Uterus (tissue), 4 donors: ENCODE results near the gene GABARAPL2. TPM values are rescaled to one million over a fixed set of nuclear protein-coding genes. Genes with fewer than 3 reads are reported as not detected.

Experiments
- DNase-seq, 2 donors: peaks; one replicate each; pipeline ENCODE4 v3.0.0-alpha.2; 2019 to 2020
- H3K27ac ChIP-seq, 2 donors: fragments of 200-600 bp; sonication (generic); 1 replicate in 1 of 2; 2 replicates in 1 of 2; pipeline ENCODE4 v1.5.1; 2016 to 2018
- H3K27me3 ChIP-seq, 2 donors: fragments of 200-600 bp; sonication (generic); one replicate each; pipeline ENCODE4 v1.5.1; 2018 to 2019; ENCODE audit warnings: control low read depth in 1 of 2
- H3K36me3 ChIP-seq, 2 donors: fragments of 200-600 bp; sonication (generic); one replicate each; pipeline ENCODE4 v1.5.1; 2019; ENCODE audit warnings: control low read depth in 1 of 2
- H3K4me1 ChIP-seq, 2 donors: fragments of 200-600 bp; sonication (generic); one replicate each; pipeline ENCODE4 v1.5.1; 2018 to 2019; ENCODE audit warnings: control low read depth in 1 of 2
- H3K4me3 ChIP-seq, 2 donors: fragments of 200-600 bp; sonication (generic); 1 replicate in 1 of 2; 2 replicates in 1 of 2; pipeline ENCODE4 v1.5.1; 2018 to 2019; ENCODE audit warnings: mild to moderate bottlenecking in 1 of 2
- H3K9me3 ChIP-seq, 2 donors: fragments of 200-600 bp; sonication (generic); one replicate each; pipeline ENCODE4 v1.5.1; 2019; ENCODE audit warnings: control low read depth in 1 of 2
- CTCF ChIP-seq, 4 experiments: fragments of 200-600 bp in 2 of 4; fragments of 450-650 bp in 2 of 4; sonication (generic) in 2 of 4; IDR thresholded peaks; one replicate each; pipeline ENCODE4 v1.5.1; 2016 to 2019; ENCODE audit warnings: antibody characterized with exemption in 4 of 4, mild to moderate bottlenecking in 2 of 4, moderate library complexity in 1 of 4
- POLR2A ChIP-seq, 2 donors: fragments of 450-650 bp; IDR thresholded peaks; one replicate each; pipeline ENCODE4 v1.6.1; 2016; ENCODE audit warnings: antibody characterized with exemption in 2 of 2, mild to moderate bottlenecking in 1 of 2, moderate library complexity in 1 of 2
- intact Hi-C: fragments of 100-400 bp; cut with DNase I; formaldehyde crosslinking; loops from one replicate; pipeline ENCODE4 v1.15.1; 2023; ENCODE audit warnings: low total_unique reads
- total RNA-seq, 4 donors: library from RNA; depleted of rRNA in 3 of 4; stranded (reverse); fragments of >200 nt in 3 of 4; gene quantifications; one replicate each; pipeline versions ENCODE4 v1.1.0 to v1.2.4, GENCODE V29; 2014 to 2023
- donor health status: DM: yes; HTN: yes; CAD: no.

The GABARAPL2 gene
- total RNA-seq, 4 donors from 2014 or later: 19.0 to 95.9 (median 79.5) TPM

GRCh38 chr16:75618780-75619179 is 52.6 kb downstream of the GABARAPL2 start:
- Histone ChIP-seq H3K27me3 (no peaks in the 10 kb centered on the region), H3K4me3 (no peak overlapping the region), H3K4me1 (no peaks in the 10 kb centered on the region), H3K9me3 (no peaks in the 10 kb centered on the region), H3K36me3 (no peaks in the 10 kb centered on the region), H3K27ac (no peak overlapping the region)
- TF ChIP-seq CTCF (IDR thresholded peaks at IDR 0.05) (no peak), POLR2A (IDR thresholded peaks at IDR 0.05) (no peak)
- no peak for DNase-seq
- intact Hi-C loops: no loop called here

- Histone ChIP-seq H3K4me1 (no peaks in the 10 kb centered on the region), H3K9me3 (no peaks in the 10 kb centered on the region), H3K4me3 (no peak overlapping the region), H3K27me3 (no peaks in the 10 kb centered on the region), H3K27ac (no peak overlapping the region), H3K36me3 (no peaks in the 10 kb centered on the region)
- DNase-seq: no peak
- intact Hi-C loops: loop anchor here (10.0 kb wide), 1 partner anchor 56 kb away; the partner anchor contains the start of gene GABARAPL2
- no peak for TF ChIP-seq POLR2A (IDR thresholded peaks at IDR 0.05)
These were observed 54.4 kb downstream of the GABARAPL2 start for GRCh38 chr16:75620326-75621169.

GRCh38 chr16:75621170-75621477 is 54.9 kb downstream of the GABARAPL2 start:
- Histone ChIP-seq H3K9me3 (no peaks in the 10 kb centered on the region), H3K27me3 (no peaks in the 10 kb centered on the region), H3K4me3 (no peak overlapping the region), H3K4me1 (no peaks in the 10 kb centered on the region), H3K36me3 (no peaks in the 10 kb centered on the region), H3K27ac (no peak overlapping the region)
- DNase-seq: no peak
- TF ChIP-seq CTCF (IDR thresholded peaks at IDR 0.05) (peak in 2 of 4 experiments; percentile 7 to 18), POLR2A (IDR thresholded peaks at IDR 0.05) (no peak)
- intact Hi-C loops: loop anchor here (10.0 kb wide), 1 partner anchor 56 kb away; the partner anchor contains the start of gene GABARAPL2

- Histone ChIP-seq H3K27ac (peak within 1 kb of the TSS; percentile 82 to 94), H3K36me3 (no peaks in the 10 kb centered on the region), H3K27me3 (no peaks in the 10 kb centered on the region), H3K4me1 (no peaks in the 10 kb centered on the region), H3K9me3 (no peaks in the 10 kb centered on the region), H3K4me3 (peak within 1 kb of the TSS; percentile 54 to 59)
- TF ChIP-seq CTCF (IDR thresholded peaks at IDR 0.05): peak in 2 of 4 experiments; percentile 20 to 46
- peak; percentile 79 to 86 for TF ChIP-seq POLR2A (IDR thresholded peaks at IDR 0.05)
- peak; percentile 98 for DNase-seq
- intact Hi-C loops: loop anchor here (10.0 kb wide), 1 partner anchor 58 kb away; the partner anchor contains the start of gene GABARAPL2
These were observed 56.8 kb downstream of the GABARAPL2 start, which contains the start of gene ADAT1 for GRCh38 chr16:75622761-75623605. Gene ADAT1, minus strand, starts transcription at chr16:75623281. Its CDS starts 2,482 bp downstream, at chr16:75620799.

- intact Hi-C loops: loop anchor here (10.0 kb wide), 1 partner anchor 60 kb away; the partner anchor contains the start of gene GABARAPL2
- H3K36me3 ChIP-seq: no peaks in the 10 kb centered on the region
- no peaks in the 10 kb centered on the region for H3K4me1 ChIP-seq
- H3K9me3 ChIP-seq: no peaks in the 10 kb centered on the region
- no peak overlapping the region for H3K27ac ChIP-seq
- H3K4me3 ChIP-seq: no peak overlapping the region
- no peaks in the 10 kb centered on the region for H3K27me3 ChIP-seq
- DNase-seq: no peak
- TF ChIP-seq POLR2A (IDR thresholded peaks at IDR 0.05): no peak
- no peak for TF ChIP-seq CTCF (IDR thresholded peaks at IDR 0.05)
These were observed 58.7 kb downstream of the GABARAPL2 start for GRCh38 chr16:75624921-75625334.
